Stimulated activated naive CD8-positive, alpha-beta T cell treated with anti-CD3 and anti-CD28 coated beads, Interleukin-15, amount 100 ng/mL, for 72 hours (primary cell): Measurements from ENCODE around the gene DUSP6.

Experiments used
- ATAC-seq: fragments of 150-1000 bp; cut with Tn5 transposase; 2 replicates; pipeline ENCODE4 v1.10.0; 2021; ENCODE audit warnings: mild to moderate bottlenecking, moderate library complexity
- DNase-seq, 2 donors: peaks; one replicate each; pipeline ENCODE4 v3.0.0; 2021 to 2022
- H3K27ac Mint-ChIP-seq, 2 donors: one replicate each; pipeline ENCODE4 v1.8.0; 2022; ENCODE audit warnings: mild to moderate bottlenecking in 2 of 2, mixed read lengths in 2 of 2, moderate library complexity in 2 of 2
- H3K27me3 Mint-ChIP-seq: one replicate; pipeline ENCODE4 v1.8.0; 2022; ENCODE audit warnings: mixed read lengths
- H3K4me1 Mint-ChIP-seq: one replicate; pipeline ENCODE4 v1.8.0; 2022; ENCODE audit warnings: mild to moderate bottlenecking, mixed read lengths
- H3K4me3 Mint-ChIP-seq, 2 donors: one replicate each; pipeline ENCODE4 v1.8.0; 2022; ENCODE audit warnings: mild to moderate bottlenecking in 2 of 2, mixed read lengths in 2 of 2, moderate library complexity in 1 of 2
- H3K9me3 Mint-ChIP-seq, 2 donors: one replicate each; pipeline ENCODE4 v1.8.0; 2022; ENCODE audit warnings: mixed read lengths in 2 of 2

Gene DUSP6

DNA sequence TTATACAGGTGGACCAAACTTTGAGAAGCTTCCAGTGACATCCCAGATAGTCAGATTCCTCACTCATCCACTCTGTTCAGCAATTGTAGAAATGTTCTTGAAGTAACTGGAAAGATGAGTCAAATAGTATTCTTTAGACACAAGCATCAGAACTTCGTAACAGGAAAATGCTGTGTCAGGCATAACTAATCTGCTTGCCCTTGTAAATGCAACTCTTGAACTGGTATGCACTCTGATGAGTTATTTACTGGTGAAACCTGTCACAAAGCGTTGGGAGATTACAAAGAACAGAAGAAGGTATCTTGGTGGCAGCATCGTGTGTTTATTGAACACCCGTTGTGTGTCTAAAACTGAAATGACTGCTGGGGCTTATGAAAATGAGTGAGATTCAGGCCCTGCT is 10.8 kb upstream of the DUSP6 start:
- Mint-ChIP-seq H3K4me3 (no peak overlapping the region), H3K27ac (no peak overlapping the region), H3K4me1 (no peaks in the 10 kb centered on the region), H3K9me3 (no peaks in the 10 kb centered on the region), H3K27me3 (peaks cover 8% of the 10 kb centered on the region)
- DNase-seq (no peak), ATAC-seq (no peak)

DNA sequence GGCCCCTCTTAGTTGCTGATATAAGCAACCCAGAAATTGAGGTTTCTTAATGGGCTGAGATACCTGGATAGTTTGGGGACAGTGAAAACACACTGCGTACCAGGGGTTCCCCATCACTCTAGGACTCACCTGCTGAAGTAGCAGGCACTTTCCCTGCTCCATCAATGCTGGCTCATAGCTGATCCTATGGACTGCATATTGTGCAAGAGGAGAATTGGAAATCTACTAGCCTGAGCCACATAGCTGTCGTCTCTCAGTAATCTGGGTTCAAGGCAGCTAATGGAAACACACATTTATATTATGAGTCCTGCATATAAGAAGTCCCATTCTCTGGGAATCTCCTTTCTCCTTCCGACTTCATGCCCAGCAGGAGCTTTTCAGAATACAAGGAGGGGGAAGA is 7.3 kb upstream of the DUSP6 start:
- Mint-ChIP-seq H3K9me3 (no peaks in the 10 kb centered on the region), H3K4me3 (no peak overlapping the region), H3K27ac (no peak overlapping the region), H3K4me1 (peaks cover 14% of the 10 kb centered on the region), H3K27me3 (peaks cover 18% of the 10 kb centered on the region)
- DNase-seq (no peak), ATAC-seq (no peak)

DNA sequence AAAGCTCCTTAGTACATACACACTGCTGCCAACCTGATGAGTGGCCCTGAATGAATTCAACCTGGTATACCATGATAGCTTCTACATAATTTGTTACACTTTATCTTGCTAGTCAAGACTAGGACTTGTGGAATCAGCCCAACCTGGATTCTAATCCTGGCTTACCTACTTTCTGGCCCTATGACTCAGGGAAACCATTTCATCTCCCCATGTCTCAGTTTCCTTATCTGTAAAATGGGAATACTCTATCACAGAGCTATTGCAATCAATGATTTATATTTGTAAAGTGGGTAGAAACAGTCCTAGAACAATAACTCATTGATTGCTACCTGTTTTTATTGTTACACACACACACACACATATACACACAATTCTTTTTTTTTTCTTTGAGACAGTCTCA is 6.5 kb upstream of the DUSP6 start:
- Mint-ChIP-seq H3K4me3 (no peak overlapping the region), H3K27ac (no peak overlapping the region), H3K9me3 (no peaks in the 10 kb centered on the region), H3K4me1 (peaks cover 19% of the 10 kb centered on the region), H3K27me3 (peaks cover 18% of the 10 kb centered on the region)
- DNase-seq, result no peak
- no peak for ATAC-seq

DNA sequence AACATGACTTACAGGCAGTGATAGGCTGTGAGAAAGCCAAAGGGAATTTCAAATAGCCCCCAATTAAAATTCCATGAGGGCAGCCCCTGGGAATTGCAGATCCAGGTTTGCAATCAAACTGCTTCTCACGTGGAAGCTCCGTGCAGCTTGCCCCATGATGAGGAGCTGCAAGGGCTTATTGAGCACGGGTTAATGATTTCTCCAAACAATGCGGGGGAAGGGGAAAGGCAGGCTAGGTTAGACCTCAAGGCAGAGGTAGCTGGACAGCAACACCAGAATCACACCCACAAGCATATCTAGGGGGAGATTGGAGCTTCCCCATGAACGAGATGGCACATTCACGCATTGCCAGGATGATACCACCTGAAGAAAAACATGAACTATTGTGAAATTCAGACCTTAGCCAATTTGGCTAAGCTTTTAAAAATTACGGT is 5.0 kb upstream of the DUSP6 start:
- DNase-seq (no peak), ATAC-seq (no peak)
- H3K4me3 Mint-ChIP-seq, result no peak overlapping the region
- peaks cover 19% of the 10 kb centered on the region for H3K4me1 Mint-ChIP-seq
- peaks cover 18% of the 10 kb centered on the region for H3K27me3 Mint-ChIP-seq
- H3K27ac Mint-ChIP-seq, result no peak overlapping the region
- no peaks in the 10 kb centered on the region for H3K9me3 Mint-ChIP-seq

DNA sequence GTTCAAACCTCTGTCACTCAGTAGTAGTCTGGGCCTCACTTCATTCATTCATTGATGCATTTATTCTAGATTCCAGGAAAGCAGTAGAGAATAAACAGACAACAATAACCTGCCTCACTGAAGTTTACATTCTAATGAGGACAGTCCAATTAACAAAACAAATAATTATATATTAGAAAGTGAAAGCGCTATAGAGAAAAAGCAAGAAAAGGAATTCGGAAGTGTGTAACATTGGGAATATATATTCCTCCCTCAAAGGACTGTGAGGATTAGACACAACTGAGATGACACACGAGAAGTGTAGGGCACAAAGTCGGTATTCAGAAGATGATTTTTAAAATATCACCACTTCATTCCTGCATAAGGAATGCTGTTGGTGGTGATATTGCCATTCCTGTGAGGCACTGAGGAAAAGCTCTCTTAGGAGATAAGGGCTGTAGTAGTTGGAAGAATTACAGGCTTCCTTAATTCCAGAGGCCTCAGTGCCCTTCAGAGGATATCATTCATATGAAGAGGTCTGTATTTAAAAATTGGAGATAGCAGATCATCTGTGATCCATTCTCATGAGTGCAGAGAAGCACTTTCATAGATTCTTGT is 3.9 kb upstream of the DUSP6 start:
- peak overlapping the region in 1 of 2 donors; percentile 58 for H3K27ac Mint-ChIP-seq
- peaks cover 18% of the 10 kb centered on the region for H3K27me3 Mint-ChIP-seq
- ATAC-seq, result no peak
- H3K9me3 Mint-ChIP-seq, result no peaks in the 10 kb centered on the region
- peaks cover 19% of the 10 kb centered on the region for H3K4me1 Mint-ChIP-seq
- no peak for DNase-seq
- H3K4me3 Mint-ChIP-seq, result no peak overlapping the region

DNA sequence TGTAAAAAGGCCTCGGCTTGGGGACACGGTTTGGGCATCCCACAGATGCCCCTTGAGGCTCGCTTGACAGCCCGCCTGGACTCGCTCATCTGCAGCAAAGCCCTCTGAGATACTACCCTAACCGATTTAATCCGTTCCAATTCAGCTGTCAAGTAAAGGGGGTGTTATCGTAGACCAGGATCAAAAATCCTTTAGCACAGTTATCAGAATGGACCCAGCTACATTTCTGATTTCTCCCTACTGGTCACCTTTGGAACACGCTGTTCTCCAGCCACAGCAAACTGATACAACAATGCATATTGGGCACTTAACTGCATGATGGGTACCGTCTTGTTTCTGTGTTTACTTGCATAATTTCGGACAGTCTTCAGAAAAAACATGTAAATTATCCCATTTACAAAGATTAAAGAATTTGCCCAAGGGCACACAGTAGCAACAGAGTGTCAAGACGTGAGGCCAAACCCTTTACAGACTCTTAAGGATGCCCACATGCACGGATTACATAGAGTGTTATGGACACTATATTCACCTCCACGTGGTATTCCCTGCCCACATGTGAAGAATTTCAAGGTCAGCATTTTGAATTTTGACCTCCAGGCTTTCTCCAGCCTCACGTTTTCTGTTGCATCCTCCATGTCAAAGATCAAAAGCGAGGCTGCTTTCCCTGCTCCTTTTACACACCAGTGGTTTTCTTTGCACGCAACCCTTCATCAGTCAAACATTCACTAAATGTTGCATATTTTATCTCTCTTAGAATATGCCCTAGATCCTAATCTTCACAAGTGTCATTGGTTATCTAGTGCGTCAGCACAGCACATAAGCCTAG is 3.2 kb upstream of the DUSP6 start:
- Mint-ChIP-seq H3K27me3 (peaks cover 23% of the 10 kb centered on the region), H3K4me3 (peak overlapping the region; percentile 82 to 96), H3K4me1 (peaks cover 25% of the 10 kb centered on the region), H3K27ac (no peak overlapping the region), H3K9me3 (no peaks in the 10 kb centered on the region)
- DNase-seq (no peak), ATAC-seq (no peak)

DNA sequence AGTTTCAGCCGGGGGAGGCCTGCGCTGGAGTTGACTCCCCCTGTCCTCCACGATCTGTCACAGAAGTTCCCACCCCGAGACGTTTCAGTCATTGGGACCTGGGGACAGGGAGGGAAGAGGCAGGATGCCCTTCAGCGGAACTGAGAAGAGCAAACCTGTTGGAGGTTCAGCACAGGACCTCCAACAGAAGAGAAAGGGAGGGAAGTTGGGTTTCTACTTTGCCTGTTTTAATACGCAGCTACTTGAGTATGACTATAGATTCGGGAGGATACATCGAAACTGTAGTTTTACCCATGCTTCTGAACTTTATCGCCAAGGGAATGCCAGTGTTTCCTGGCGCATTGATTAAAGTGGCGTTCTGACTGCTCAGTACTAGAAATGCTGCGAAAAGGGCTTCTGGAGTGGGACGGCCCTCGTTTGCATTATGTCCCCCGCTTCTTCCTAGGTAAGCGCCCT is 2.3 kb upstream of the DUSP6 start:
- H3K4me3 Mint-ChIP-seq, result peak overlapping the region; percentile 82 to 96
- H3K27ac Mint-ChIP-seq, result peak overlapping the region; percentile 65 to 91
- peaks cover 26% of the 10 kb centered on the region for H3K27me3 Mint-ChIP-seq
- H3K4me1 Mint-ChIP-seq, result peaks cover 30% of the 10 kb centered on the region
- no peaks in the 10 kb centered on the region for H3K9me3 Mint-ChIP-seq
- no peak for ATAC-seq
- DNase-seq, result no peak

DNA sequence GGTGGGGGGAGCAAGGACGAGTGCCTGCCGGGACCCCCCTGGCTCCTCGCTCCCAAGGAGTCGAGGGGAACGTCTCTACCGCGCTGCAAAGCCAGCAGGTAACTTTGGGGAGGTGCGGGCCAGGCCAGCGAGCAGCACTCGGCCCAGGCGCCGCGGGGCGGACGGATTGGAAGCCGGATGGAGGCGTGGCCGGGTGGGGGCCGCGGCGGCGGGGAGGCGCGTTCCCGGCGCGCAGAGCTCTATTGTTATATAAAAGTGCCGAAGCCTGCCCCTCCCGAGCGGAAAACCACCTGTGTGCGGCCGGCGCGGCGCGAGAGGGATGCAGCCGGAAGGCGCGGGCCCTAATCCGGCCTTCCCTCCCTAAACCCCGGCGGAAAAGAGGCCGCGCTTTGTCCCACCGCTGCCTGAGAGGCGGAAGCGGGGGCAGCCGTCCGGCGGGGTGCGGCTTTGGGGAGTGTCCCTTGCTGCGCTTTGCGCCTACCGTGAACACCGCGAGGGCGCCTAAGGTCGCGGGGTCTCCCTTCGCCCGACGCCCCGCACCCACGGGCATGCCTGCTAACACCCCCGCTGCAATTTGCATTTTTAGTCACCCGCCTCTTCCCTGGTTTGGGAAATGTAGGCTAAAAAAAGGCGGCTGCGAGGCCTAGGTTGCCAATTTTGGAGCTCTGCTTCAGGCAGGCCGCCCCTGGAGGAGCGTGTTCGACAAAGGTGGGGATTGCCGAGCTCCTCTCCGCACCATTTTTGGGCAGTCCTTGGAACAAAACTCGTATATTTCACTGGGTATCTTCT is 1.7 kb upstream of the DUSP6 start:
- Mint-ChIP-seq H3K4me3 (peak overlapping the region; percentile 82 to 96), H3K9me3 (no peaks in the 10 kb centered on the region), H3K4me1 (peaks cover 36% of the 10 kb centered on the region), H3K27ac (peak overlapping the region; percentile 65 to 91), H3K27me3 (peaks cover 24% of the 10 kb centered on the region)
- peak; percentile 63 for ATAC-seq
- DNase-seq, result peak; percentile 81 to 87

DNA sequence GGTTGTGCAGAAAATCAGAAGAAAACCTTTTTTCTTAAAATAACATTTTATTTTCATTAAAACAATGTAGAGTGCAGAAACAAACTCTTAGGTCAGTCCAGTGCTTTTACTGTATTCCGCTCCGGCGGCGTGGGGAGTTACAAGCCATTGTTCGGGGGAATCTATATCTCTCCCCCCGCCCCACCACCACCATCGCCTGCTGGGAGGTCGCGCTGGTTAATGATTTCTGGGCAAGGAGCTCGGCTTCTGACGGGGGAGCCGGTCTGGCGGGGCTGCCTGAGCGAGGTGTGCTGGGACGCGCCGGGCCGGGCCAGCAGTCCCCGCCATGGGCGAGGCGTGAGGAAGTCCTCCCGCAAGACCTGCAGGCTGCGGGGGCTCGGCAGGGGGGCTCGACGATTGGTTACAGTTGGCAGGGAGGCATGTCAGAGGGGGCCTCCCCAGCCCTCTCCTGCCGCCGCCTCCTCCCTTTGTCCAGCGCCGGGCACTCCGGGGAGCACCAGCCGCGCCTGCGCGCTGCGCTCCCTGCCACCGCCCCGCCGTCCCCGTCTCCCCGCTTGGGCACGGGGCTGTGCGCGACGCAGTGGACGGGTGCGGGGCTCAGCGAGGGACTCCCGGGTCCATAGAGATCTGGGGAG is 1.0 kb upstream of the DUSP6 start:
- Mint-ChIP-seq H3K27ac (peak overlapping the region; percentile 91 to 92), H3K4me3 (peak overlapping the region; percentile 82 to 96), H3K27me3 (peaks cover 29% of the 10 kb centered on the region), H3K9me3 (no peaks in the 10 kb centered on the region), H3K4me1 (peaks cover 38% of the 10 kb centered on the region)
- peak; percentile 49 for ATAC-seq
- DNase-seq, result peak; percentile 74 to 76

DNA sequence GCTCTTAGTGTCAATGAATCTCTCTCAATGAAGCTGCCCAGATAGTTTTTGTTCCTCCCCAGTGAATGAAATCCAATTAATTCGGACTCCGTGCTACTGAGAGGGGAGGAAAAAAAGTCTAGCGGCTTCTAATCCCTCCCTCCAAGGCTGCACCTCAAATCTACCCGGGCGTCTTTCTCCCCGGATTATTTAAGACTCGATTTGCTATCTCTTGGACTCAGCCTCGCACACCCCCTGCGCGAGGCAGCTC is 134 bp downstream of the DUSP6 start:
- peaks cover 44% of the 10 kb centered on the region for H3K4me1 Mint-ChIP-seq
- H3K9me3 Mint-ChIP-seq, result no peaks in the 10 kb centered on the region
- H3K4me3 Mint-ChIP-seq, result peak overlapping the region; percentile 82 to 96
- H3K27ac Mint-ChIP-seq, result peak overlapping the region; percentile 91 to 94
- peaks cover 38% of the 10 kb centered on the region for H3K27me3 Mint-ChIP-seq
- ATAC-seq (no peak), DNase-seq (peak in 1 of 2 donors; percentile 62)

DNA sequence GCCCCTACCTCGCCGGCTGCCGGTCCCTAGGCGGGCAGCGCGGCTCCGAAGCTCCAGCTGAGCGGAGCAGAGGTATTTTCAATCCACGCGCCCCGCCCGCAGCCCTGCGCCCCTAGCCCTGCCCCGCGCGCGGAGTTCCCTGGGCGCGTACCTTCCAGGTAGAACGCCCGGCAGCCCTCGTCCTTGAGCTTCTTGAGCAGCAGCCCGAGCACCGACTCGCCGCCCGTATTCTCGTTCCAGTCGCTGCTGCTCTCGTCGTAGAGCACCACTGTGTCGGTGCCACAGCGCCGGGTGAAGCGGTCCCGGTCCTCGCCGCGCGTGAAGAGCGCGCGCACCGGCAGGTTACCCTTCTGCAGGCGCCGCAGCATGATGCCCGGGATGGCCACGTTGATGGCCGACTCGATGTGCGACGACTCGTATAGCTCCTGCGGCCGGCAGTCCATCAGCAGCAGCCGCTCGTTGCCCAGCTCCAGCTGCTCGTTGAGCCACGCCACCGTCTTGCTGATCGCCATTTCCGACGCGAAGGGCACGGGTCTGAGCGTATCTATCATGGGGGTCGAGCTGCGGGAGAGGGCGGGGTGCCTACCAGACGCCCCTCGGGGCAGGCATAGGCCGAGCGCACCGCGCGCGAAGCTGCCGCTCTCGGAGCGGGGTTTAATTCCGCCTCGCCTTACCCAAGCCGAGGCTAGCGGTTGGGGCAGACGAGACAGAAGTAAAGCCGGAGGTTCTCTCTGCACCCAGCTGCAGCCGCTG is 636 bp downstream of the DUSP6 start:
- H3K4me3 Mint-ChIP-seq, result peak overlapping the region; percentile 82 to 96
- peak; percentile 15 for ATAC-seq
- DNase-seq, result peak in 1 of 2 donors; percentile 60
- H3K4me1 Mint-ChIP-seq, result peaks cover 49% of the 10 kb centered on the region
- peaks cover 39% of the 10 kb centered on the region for H3K27me3 Mint-ChIP-seq
- H3K27ac Mint-ChIP-seq, result peak overlapping the region; percentile 91 to 94
- H3K9me3 Mint-ChIP-seq, result no peaks in the 10 kb centered on the region

DNA sequence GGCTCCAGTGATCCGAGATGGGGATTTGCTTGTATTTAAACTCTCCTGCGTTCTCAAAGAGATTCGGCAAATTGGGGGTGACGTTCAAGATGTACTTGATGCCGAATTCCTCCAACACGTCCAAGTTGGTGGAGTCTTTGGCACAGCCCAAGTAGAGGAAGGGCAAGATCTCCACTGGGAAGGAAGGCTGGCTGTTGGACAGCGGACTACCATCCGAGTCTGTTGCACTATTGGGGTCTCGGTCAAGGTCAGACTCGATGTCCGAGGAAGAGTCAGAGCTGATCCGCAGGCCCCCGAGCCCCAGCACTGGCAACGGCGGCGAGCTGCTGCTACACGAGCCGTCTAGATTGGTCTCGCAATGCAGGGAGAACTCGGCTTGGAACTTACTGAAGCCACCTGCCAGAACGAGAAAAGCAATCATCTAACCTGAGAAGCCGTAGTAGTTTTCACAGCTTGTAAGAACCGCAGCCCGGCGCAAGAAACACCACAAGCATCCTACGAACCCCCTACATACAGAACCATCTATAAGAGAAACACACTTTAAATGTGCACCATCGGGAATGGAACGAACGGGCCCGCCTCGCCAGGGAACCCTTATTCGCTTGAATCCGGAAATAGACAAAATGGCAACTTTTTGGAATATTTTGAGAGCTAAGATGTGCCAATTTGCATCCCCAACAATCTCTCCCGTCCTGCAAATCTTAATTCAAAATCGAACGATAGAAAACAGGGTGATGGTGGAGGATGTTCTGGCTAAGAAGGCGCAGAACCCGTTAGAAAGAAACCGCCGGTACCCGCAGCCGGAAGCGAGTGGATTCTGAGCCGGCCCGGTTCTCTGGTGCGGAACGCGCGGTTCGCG is 1.4 kb downstream of the DUSP6 start:
- no peak for ATAC-seq
- peaks cover 55% of the 10 kb centered on the region for H3K4me1 Mint-ChIP-seq
- peak; percentile 19 to 30 for DNase-seq
- peak overlapping the region; percentile 83 to 91 for H3K27ac Mint-ChIP-seq
- H3K4me3 Mint-ChIP-seq, result peak overlapping the region; percentile 82 to 96
- peaks cover 37% of the 10 kb centered on the region for H3K27me3 Mint-ChIP-seq
- H3K9me3 Mint-ChIP-seq, result no peaks in the 10 kb centered on the region

DNA sequence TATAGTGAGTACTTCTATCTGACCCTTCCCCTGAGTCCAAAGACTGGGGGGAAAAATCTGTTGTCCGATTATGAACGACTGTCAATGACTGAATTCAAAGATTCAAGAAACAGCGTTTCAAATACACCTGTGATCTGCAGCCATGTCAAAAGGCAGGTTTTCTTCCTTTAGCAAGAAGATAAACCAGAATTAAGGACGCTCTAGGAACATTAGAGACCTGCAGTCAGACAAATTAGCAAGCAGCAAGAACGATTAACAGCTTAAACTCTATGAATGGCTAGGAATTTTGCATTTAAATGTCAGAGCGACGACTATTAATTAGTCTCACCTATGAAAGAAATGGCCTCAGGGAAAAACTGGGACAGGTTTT is 2.1 kb downstream of the DUSP6 start:
- Mint-ChIP-seq H3K4me1 (peaks cover 55% of the 10 kb centered on the region), H3K27me3 (peaks cover 31% of the 10 kb centered on the region), H3K27ac (peak overlapping the region in 1 of 2 donors; percentile 63), H3K9me3 (no peaks in the 10 kb centered on the region), H3K4me3 (peak overlapping the region; percentile 82 to 96)
- DNase-seq (no peak), ATAC-seq (no peak)

DNA sequence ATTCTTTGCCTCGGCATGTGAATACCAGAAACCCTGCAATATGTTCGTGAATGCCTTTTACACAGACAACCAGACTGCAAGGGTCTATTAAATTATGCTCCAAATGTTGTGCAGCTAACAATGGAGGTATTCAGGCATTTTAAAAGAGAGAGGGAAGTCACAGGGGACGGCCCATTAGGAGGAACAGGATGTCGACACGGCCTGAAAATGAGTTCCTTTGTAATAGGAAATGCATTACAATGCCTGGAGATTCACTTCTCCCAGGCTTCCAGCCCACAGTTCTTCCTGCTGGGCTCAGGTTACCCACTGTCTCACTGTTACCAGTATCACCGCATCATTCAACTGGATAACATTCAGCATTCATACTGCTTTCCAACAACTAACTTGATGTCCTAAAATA is 2.5 kb downstream of the DUSP6 start:
- H3K27me3 Mint-ChIP-seq, result peaks cover 30% of the 10 kb centered on the region
- H3K9me3 Mint-ChIP-seq, result no peaks in the 10 kb centered on the region
- DNase-seq (no peak), ATAC-seq (no peak)
- H3K4me1 Mint-ChIP-seq, result peaks cover 54% of the 10 kb centered on the region
- H3K27ac Mint-ChIP-seq, result no peak overlapping the region
- H3K4me3 Mint-ChIP-seq, result peak overlapping the region; percentile 82 to 96
